ENCODE measurements around the gene ACCSL.

- TF ChIP-seq CTCF (IDR thresholded peaks at IDR 0.05): no peak
- TF ChIP-seq POLR2A (IDR thresholded peaks at IDR 0.05): no peak
Observed at GRCh38 chr11:44029977-44030911, 17.5 kb upstream of the ACCSL start.

Measured in adrenal gland (tissue), 5 donors.